GM18870 (cell line): ENCODE data around the gene OCA2.

Source experiments
- ATAC-seq: cut with Tn5 transposase; IDR thresholded peaks from one replicate; pipeline ENCODE4 v1.9.1; 2021; ENCODE audit warnings: moderate library complexity; ENCODE audit not compliant: unreplicated experiment

OCA2 gene

GRCh38 chr15:28105793-28106192 lies 6.7 kb upstream of the OCA2 start:
- ATAC-seq: no peak

- no peak for ATAC-seq
Measured at GRCh38 chr15:28105224-28105791, 6.2 kb upstream of the OCA2 start.

- ATAC-seq: no peak
Measured at GRCh38 chr15:28104326-28104725, 5.2 kb upstream of the OCA2 start.

- no peak for ATAC-seq
Measured at GRCh38 chr15:28103831-28104230, 4.7 kb upstream of the OCA2 start.

GRCh38 chr15:28101983-28102441 lies 2.9 kb upstream of the OCA2 start:
- no peak for ATAC-seq

- no peak for ATAC-seq
Measured at GRCh38 chr15:28101201-28101600, 2.1 kb upstream of the OCA2 start.

- ATAC-seq: no peak
Measured at GRCh38 chr15:28100516-28101195, 1.5 kb upstream of the OCA2 start.

GRCh38 chr15:28099555-28100140 lies 533 bp upstream of the OCA2 start:
- no peak for ATAC-seq

- no peak for ATAC-seq
Measured at GRCh38 chr15:28098360-28098765, 752 bp downstream of the OCA2 start.

- ATAC-seq: no peak
Measured at GRCh38 chr15:28097656-28098359, 1.3 kb downstream of the OCA2 start.

- ATAC-seq: no peak
Measured at GRCh38 chr15:28096670-28097431, 2.3 kb downstream of the OCA2 start.

GRCh38 chr15:28096411-28096669 lies 2.8 kb downstream of the OCA2 start:
- ATAC-seq: no peak

GRCh38 chr15:28094732-28095521 lies 4.2 kb downstream of the OCA2 start:
- no peak for ATAC-seq

GRCh38 chr15:28093752-28094535 lies 5.2 kb downstream of the OCA2 start:
- no peak for ATAC-seq

- ATAC-seq: no peak
Measured at GRCh38 chr15:28091313-28091712, 7.8 kb downstream of the OCA2 start.

- peak; percentile 99 for ATAC-seq
Measured at GRCh38 chr15:28086175-28086703, 12.9 kb downstream of the OCA2 start.

GRCh38 chr15:28085489-28086174 lies 13.5 kb downstream of the OCA2 start:
- ATAC-seq: peak; percentile 18

- no peak for ATAC-seq
Measured at GRCh38 chr15:28084547-28084946, 14.6 kb downstream of the OCA2 start.
